ENCODE results near the gene GID8. TPM values are rescaled to one million over a fixed set of nuclear protein-coding genes. Genes with fewer than 3 reads are reported as not detected.

The GID8 gene
- total and polyA plus RNA-seq, 2 donors (not counting 3 experiments of a cell fraction or from before 2014, with no cell fraction given), result 25.3 to 34.6 TPM

- CTCF ChIA-PET, result interaction anchor here (1.0 to 1.2 kb wide), 2 partner anchors 35 to 100 kb away, joined by 3 to 5 read pairs; no protein-coding TSS in a partner anchor
These were observed 38.0 kb downstream of the GID8 start for GRCh38 chr20:62975812-62976508.

More at GRCh38 chr20:62975812-62976508, 38.0 kb downstream of the GID8 start:
- DNase-seq (ENCODE audit: low read depth, low spot score), result no peak
- no TSS peak for BruUV-seq (replicated peaks)
- intact Hi-C loops (cut with micrococcal nuclease) (no loop called here), dilution Hi-C loops (cut with MboI; ENCODE audit: extremely low pct_ligation_motif_present, low sequenced_read_pairs) (no loop called here)
- Histone ChIP-seq H3K4me2 (ENCODE audit: insufficient read depth, low read length) (no peak overlapping the region), H2AFZ (ENCODE audit: low read depth, low read length) (no peak overlapping the region), H3K9me3 (replicated peaks; ENCODE audit: control insufficient read depth, insufficient read depth, low read length) (no peaks in the 10 kb centered on the region), H3K27me3 (ENCODE audit: control insufficient read depth in 2 of 2, insufficient read depth in 2 of 2, low read length in 2 of 2) (peaks cover 42 to 46% of the 10 kb centered on the region in 2 experiments), H3K36me3 (ENCODE audit: control insufficient read depth in 2 of 2, extremely low read depth in 1 of 2, insufficient read depth in 2 of 2, low read length in 2 of 2) (no peaks in the 10 kb centered on the region), H3K9ac (replicated peaks; ENCODE audit: extremely low read depth, insufficient read depth, low read length) (no peak overlapping the region), H3K9me1 (replicated peaks; ENCODE audit: control insufficient read depth, extremely low read depth, insufficient read depth, low read length) (no peaks in the 10 kb centered on the region), H3K79me2 (ENCODE audit: control insufficient read depth, insufficient read depth, low read length) (no peaks in the 10 kb centered on the region), H3K4me3 (replicated peaks in 1 of 3; ENCODE audit: insufficient read depth in 1 of 3, low read depth in 1 of 3, low read length in 3 of 3) (no peak overlapping the region), H4K20me1 (replicated peaks; ENCODE audit: control insufficient read depth, extremely low read depth, insufficient read depth, low read length) (no peaks in the 10 kb centered on the region), H3K4me1 (ENCODE audit: control insufficient read depth, extremely low read depth, insufficient read depth, low read length) (no peaks in the 10 kb centered on the region), H3K27ac (ENCODE audit: insufficient read depth, low read depth, low read length) (no peak overlapping the region)
- POLR2A ChIA-PET, result no interaction called here
- TF ChIP-seq MYC (IDR thresholded peaks at IDR 0.05; ENCODE audit: low read depth, low read length), result no peak
- TF ChIP-seq JUN (IDR thresholded peaks at IDR 0.05; ENCODE audit: borderline replicate concordance, insufficient read depth, insufficient read length, low read depth), result no peak
- TF ChIP-seq EZH2 (IDR thresholded peaks at IDR 0.05; ENCODE audit: borderline replicate concordance, low read depth, low read length, severe bottlenecking), result no peak
- TF ChIP-seq CTCF (IDR thresholded peaks at IDR 0.05; ENCODE audit: extremely low read depth in 1 of 2, insufficient read depth in 1 of 2, low read depth in 1 of 2, low read length in 2 of 2), result no peak
- no peak for TF ChIP-seq POLR2A (IDR thresholded peaks at IDR 0.05; ENCODE audit: low read depth, low read length)
- TF ChIP-seq FOS (IDR thresholded peaks at IDR 0.05; ENCODE audit: borderline replicate concordance, insufficient read depth, low read length), result no peak
- no peak for TF ChIP-seq GATA2 (IDR thresholded peaks at IDR 0.05; ENCODE audit: insufficient read depth, insufficient read length, low read depth, low read length)
- no peak for TF ChIP-seq POLR2AphosphoS5 (IDR thresholded peaks at IDR 0.05; ENCODE audit: insufficient read depth, low read depth, low read length)
- no peak for TF ChIP-seq MAX (IDR thresholded peaks at IDR 0.05; ENCODE audit: insufficient read depth, insufficient read length)
- no peak for FAIRE-seq
